AG09319 (cell line): ENCODE measurements around the gene TRERF1.

Source experiments
- DNase-seq: peaks from one replicate; pipeline ENCODE4 v3.0.0-alpha.2; 2010; ENCODE audit warnings: low read depth; ENCODE audit errors: extremely low read depth
- CTCF ChIP-seq: IDR thresholded peaks from 2 replicates; pipeline ENCODE4 v1.5.1; 2011; ENCODE audit warnings: low read depth, mild to moderate bottlenecking, inconsistent platforms, low read length, moderate library complexity

Gene TRERF1

GRCh38 chr6:42177514-42178364 lies 274.0 kb downstream of the TRERF1 start:
- DNase-seq = no peak
- TF ChIP-seq CTCF = no peak

GRCh38 chr6:42176981-42177380 lies 274.7 kb downstream of the TRERF1 start:
- DNase-seq = no peak

GRCh38 chr6:42175860-42176259 lies 275.9 kb downstream of the TRERF1 start:
- no peak; the same call in 1 of the 2 replicates for TF ChIP-seq CTCF
- no peak for DNase-seq

More at GRCh38 chr6:42176981-42177380, 274.7 kb downstream of the TRERF1 start:
- TF ChIP-seq CTCF = no peak
